Measurements from ENCODE around the gene CCDC85C. TPM values are rescaled to one million over a fixed set of nuclear protein-coding genes. Genes with fewer than 3 reads are reported as not detected.

Gene CCDC85C
- total and polyA plus RNA-seq, 10 of the 15 experiments (the other 5 are each of a cell fraction or from before 2014, with no cell fraction given), result 0.03 to 3.6 (median 1.1) TPM

- TF ChIP-seq, protein P1, sequence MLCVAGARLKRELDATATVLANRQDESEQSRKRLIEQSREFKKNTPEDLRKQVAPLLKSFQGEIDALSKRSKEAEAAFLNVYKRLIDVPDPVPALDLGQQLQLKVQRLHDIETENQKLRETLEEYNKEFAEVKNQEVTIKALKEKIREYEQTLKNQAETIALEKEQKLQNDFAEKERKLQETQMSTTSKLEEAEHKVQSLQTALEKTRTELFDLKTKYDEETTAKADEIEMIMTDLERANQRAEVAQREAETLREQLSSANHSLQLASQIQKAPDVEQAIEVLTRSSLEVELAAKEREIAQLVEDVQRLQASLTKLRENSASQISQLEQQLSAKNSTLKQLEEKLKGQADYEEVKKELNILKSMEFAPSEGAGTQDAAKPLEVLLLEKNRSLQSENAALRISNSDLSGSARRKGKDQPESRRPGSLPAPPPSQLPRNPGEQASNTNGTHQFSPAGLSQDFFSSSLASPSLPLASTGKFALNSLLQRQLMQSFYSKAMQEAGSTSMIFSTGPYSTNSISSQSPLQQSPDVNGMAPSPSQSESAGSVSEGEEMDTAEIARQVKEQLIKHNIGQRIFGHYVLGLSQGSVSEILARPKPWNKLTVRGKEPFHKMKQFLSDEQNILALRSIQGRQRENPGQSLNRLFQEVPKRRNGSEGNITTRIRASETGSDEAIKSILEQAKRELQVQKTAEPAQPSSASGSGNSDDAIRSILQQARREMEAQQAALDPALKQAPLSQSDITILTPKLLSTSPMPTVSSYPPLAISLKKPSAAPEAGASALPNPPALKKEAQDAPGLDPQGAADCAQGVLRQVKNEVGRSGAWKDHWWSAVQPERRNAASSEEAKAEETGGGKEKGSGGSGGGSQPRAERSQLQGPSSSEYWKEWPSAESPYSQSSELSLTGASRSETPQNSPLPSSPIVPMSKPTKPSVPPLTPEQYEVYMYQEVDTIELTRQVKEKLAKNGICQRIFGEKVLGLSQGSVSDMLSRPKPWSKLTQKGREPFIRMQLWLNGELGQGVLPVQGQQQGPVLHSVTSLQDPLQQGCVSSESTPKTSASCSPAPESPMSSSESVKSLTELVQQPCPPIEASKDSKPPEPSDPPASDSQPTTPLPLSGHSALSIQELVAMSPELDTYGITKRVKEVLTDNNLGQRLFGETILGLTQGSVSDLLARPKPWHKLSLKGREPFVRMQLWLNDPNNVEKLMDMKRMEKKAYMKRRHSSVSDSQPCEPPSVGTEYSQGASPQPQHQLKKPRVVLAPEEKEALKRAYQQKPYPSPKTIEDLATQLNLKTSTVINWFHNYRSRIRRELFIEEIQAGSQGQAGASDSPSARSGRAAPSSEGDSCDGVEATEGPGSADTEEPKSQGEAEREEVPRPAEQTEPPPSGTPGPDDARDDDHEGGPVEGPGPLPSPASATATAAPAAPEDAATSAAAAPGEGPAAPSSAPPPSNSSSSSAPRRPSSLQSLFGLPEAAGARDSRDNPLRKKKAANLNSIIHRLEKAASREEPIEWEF (IDR thresholded peaks at IDR 0.05; ENCODE audit: insufficient replicate concordance, low read depth, low read length), result no peak
These were observed 42.1 kb downstream of the CCDC85C start (continued) for GRCh38 chr14:99561864-99562263.

DNA sequence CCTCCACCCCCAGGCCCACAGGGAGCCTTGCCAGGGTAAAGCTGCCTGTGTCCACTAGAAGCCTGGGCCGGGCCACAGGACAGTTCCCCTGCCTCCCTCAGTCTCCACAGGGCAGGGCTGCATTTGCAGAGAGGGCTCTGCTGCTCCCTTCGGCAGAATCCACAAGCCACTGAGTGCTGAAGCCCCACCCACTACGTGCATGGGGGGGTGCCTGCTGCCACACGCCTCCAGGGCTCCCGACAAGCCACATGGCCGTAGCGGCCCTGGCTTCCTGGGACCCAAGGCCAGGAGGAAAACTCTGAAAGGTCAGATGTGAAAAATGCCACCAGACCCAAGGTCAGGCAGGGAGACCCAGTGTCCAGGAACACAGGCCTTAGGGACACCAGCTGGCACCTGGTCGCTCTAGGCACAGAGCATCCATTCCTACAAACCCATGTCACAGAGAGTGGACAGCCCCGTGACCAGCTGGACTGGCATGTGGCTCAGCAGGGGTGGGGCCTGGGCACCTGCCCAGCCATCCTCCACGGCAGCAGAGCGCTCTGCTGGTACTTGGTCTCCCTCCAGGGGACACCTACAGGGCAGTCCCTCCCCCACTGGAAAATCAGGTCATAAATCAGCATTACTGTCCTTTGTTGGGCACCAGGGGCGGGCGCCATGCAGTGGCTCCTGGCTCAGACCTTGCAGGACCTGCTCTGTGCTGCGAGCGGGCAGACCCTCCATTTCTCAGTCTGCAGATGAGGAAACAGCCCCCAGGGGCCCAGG lies 42.9 kb downstream of the CCDC85C start:
- ChIA-PET POLR2A (no interaction called here), CTCF (no interaction called here), RAD21 (ENCODE audit: unreplicated experiment) (no interaction called here), SMC1A (ENCODE audit: uncharacterized antibody, unreplicated experiment) (no interaction called here)
- Histone ChIP-seq H4K20me1 (ENCODE audit: control insufficient read depth, insufficient read depth) (no peaks in the 10 kb centered on the region), H3K4me3 (no peak overlapping the region), H3K4me1 (ENCODE audit: control insufficient read depth, insufficient read depth, low read length) (no peaks in the 10 kb centered on the region), H3K79me2 (ENCODE audit: control insufficient read depth, insufficient read depth, low read length) (no peaks in the 10 kb centered on the region), H3K9me3 (replicated peaks; ENCODE audit: control insufficient read depth, insufficient read depth, low read length) (no peaks in the 10 kb centered on the region), H3K4me2 (ENCODE audit: control insufficient read depth, insufficient read depth) (no peak overlapping the region), H2AFZ (ENCODE audit: control insufficient read depth, low read depth, low read length) (no peak overlapping the region), H3K9ac (ENCODE audit: control insufficient read depth, insufficient read depth, low read length) (no peak overlapping the region), H3K27ac (ENCODE audit: control insufficient read depth, insufficient read depth) (no peak overlapping the region), H3K36me3 (ENCODE audit: control insufficient read depth in 2 of 2, insufficient read depth in 2 of 2, low read length in 1 of 2) (no peaks in the 10 kb centered on the region), H3K27me3 (replicated peaks in 1 of 2; ENCODE audit: control insufficient read depth in 2 of 2, insufficient read depth in 2 of 2, low read length in 1 of 2) (no peaks in the 10 kb centered on the region)
- BruUV-seq (replicated peaks), result no TSS peak
- intact Hi-C loops (cut with micrococcal nuclease; ENCODE audit: unreplicated experiment), result no loop called here
- FAIRE-seq, result no peak
- DNase-seq (ENCODE audit: low read depth, low spot score), result no peak
- WGBS (ENCODE audit: insufficient coverage, insufficient replicate concordance, low lambda C conversion rate, missing lambda C conversion rate), result 19% methylated on average over 15 of the region's 15 CpGs
- no peak for ATAC-seq
- in situ Hi-C loops (cut with MboI), result no loop called here
- TF ChIP-seq ASH2L (IDR thresholded peaks at IDR 0.05; ENCODE audit: borderline replicate concordance, low read depth), result no peak
- TF ChIP-seq NFYB (IDR thresholded peaks at IDR 0.05; ENCODE audit: insufficient read depth, low read depth, low read length), result no peak
- TF ChIP-seq KLF5 (IDR thresholded peaks at IDR 0.05; ENCODE audit: partially characterized antibody), result no peak
- TF ChIP-seq, protein P2, sequence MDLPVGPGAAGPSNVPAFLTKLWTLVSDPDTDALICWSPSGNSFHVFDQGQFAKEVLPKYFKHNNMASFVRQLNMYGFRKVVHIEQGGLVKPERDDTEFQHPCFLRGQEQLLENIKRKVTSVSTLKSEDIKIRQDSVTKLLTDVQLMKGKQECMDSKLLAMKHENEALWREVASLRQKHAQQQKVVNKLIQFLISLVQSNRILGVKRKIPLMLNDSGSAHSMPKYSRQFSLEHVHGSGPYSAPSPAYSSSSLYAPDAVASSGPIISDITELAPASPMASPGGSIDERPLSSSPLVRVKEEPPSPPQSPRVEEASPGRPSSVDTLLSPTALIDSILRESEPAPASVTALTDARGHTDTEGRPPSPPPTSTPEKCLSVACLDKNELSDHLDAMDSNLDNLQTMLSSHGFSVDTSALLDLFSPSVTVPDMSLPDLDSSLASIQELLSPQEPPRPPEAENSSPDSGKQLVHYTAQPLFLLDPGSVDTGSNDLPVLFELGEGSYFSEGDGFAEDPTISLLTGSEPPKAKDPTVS (IDR thresholded peaks at IDR 0.05; ENCODE audit: low read depth, low read length), result no peak
- TF ChIP-seq SUZ12 (IDR thresholded peaks at IDR 0.05; ENCODE audit: unreplicated experiment), result no peak
- no peak for TF ChIP-seq KAT2A (conservative IDR thresholded peaks at IDR 0.05; ENCODE audit: control insufficient read depth, low read depth, low read length)
- TF ChIP-seq CBX5 (IDR thresholded peaks at IDR 0.05; ENCODE audit: low read depth), result no peak
- TF ChIP-seq RUNX3 (IDR thresholded peaks at IDR 0.05; ENCODE audit: low read length), result no peak
- no peak for TF ChIP-seq FOS (IDR thresholded peaks at IDR 0.05; ENCODE audit: borderline replicate concordance, extremely low read depth, insufficient read length)
- no peak for TF ChIP-seq NFXL1 (IDR thresholded peaks at IDR 0.05; ENCODE audit: borderline replicate concordance)
- no peak for TF ChIP-seq FOXM1 (IDR thresholded peaks at IDR 0.05; ENCODE audit: low read depth, low read length)
- TF ChIP-seq POLR2AphosphoS2 (IDR thresholded peaks at IDR 0.05; ENCODE audit: low read depth, low read length), result no peak
- TF ChIP-seq MEF2A (IDR thresholded peaks at IDR 0.05; ENCODE audit: insufficient read depth, low read depth, low read length), result no peak
- no peak for TF ChIP-seq MXI1 (IDR thresholded peaks at IDR 0.05; ENCODE audit: low read depth, low read length)
- TF ChIP-seq HDGF (IDR thresholded peaks at IDR 0.05), result no peak
- no peak for TF ChIP-seq ZNF274 (IDR thresholded peaks at IDR 0.05; ENCODE audit: insufficient read depth, insufficient read length)

Measured in GM12878 (cell line).